ENCODE data around the gene JCAD. TPM values are rescaled to one million over a fixed set of nuclear protein-coding genes. Genes with fewer than 3 reads are reported as not detected.

The JCAD gene
- total RNA-seq, 4 donors from 2014 or later, result 25.6 to 99.1 (median 49.9) TPM

GRCh38 chr10:30014511-30014910 lies 44.9 kb downstream of the JCAD start:
- Histone ChIP-seq H3K27me3 (no peaks in the 10 kb centered on the region), H3K4me1 (peaks cover 0 to 7% of the 10 kb centered on the region in 2 donors), H3K9me3 (no peaks in the 10 kb centered on the region), H3K36me3 (no peaks in the 10 kb centered on the region), H3K4me3 (no peak overlapping the region), H3K27ac (peak overlapping the region; percentile 30 to 39)
- DNase-seq, result no peak
- TF ChIP-seq CTCF (IDR thresholded peaks at IDR 0.05), result no peak
- TF ChIP-seq POLR2A (IDR thresholded peaks at IDR 0.05), result no peak
- intact Hi-C loops (cut with DNase I; ENCODE audit: low total_unique reads), result no loop called here

- no peak for TF ChIP-seq POLR2A (IDR thresholded peaks at IDR 0.05)
- TF ChIP-seq CTCF (IDR thresholded peaks at IDR 0.05), result no peak
- Histone ChIP-seq H3K36me3 (no peaks in the 10 kb centered on the region), H3K27me3 (no peaks in the 10 kb centered on the region), H3K4me1 (peaks cover 0 to 7% of the 10 kb centered on the region in 2 donors), H3K9me3 (no peaks in the 10 kb centered on the region), H3K27ac (peak overlapping the region; percentile 31), H3K4me3 (no peak overlapping the region)
- intact Hi-C loops (cut with DNase I; ENCODE audit: low total_unique reads), result no loop called here
- DNase-seq, result peak; percentile 56 to 64
Measured at GRCh38 chr10:30013757-30014156, 45.6 kb downstream of the JCAD start.

- no peak overlapping the region for H3K4me3 ChIP-seq
- intact Hi-C loops (cut with DNase I; ENCODE audit: low total_unique reads), result no loop called here
- H3K36me3 ChIP-seq, result no peaks in the 10 kb centered on the region
- H3K27ac ChIP-seq, result no peak overlapping the region
- H3K9me3 ChIP-seq, result no peaks in the 10 kb centered on the region
- TF ChIP-seq CTCF (IDR thresholded peaks at IDR 0.05) (no peak), POLR2A (IDR thresholded peaks at IDR 0.05) (no peak)
- H3K27me3 ChIP-seq, result no peaks in the 10 kb centered on the region
- peaks cover 0 to 7% of the 10 kb centered on the region in 2 donors for H3K4me1 ChIP-seq
- no peak for DNase-seq
Measured at GRCh38 chr10:30011956-30012647, 47.3 kb downstream of the JCAD start.

- DNase-seq, result no peak
- Histone ChIP-seq H3K4me1 (peaks cover 0 to 4% of the 10 kb centered on the region in 2 donors), H3K36me3 (no peaks in the 10 kb centered on the region), H3K27ac (no peak overlapping the region), H3K4me3 (no peak overlapping the region), H3K27me3 (no peaks in the 10 kb centered on the region), H3K9me3 (no peaks in the 10 kb centered on the region)
- TF ChIP-seq CTCF (IDR thresholded peaks at IDR 0.05), result no peak
- no peak for TF ChIP-seq POLR2A (IDR thresholded peaks at IDR 0.05)
- intact Hi-C loops (cut with DNase I; ENCODE audit: low total_unique reads), result no loop called here
Measured at GRCh38 chr10:30011396-30011795, 48.0 kb downstream of the JCAD start.

- H3K4me3 ChIP-seq, result no peak overlapping the region
- TF ChIP-seq POLR2A (IDR thresholded peaks at IDR 0.05) (no peak), CTCF (IDR thresholded peaks at IDR 0.05) (no peak)
- no peaks in the 10 kb centered on the region for H3K9me3 ChIP-seq
- no peak for DNase-seq
- no peaks in the 10 kb centered on the region for H3K27me3 ChIP-seq
- intact Hi-C loops (cut with DNase I; ENCODE audit: low total_unique reads), result loop anchor here (10.0 kb wide), 1 partner anchor 237 kb away; no protein-coding TSS in a partner anchor
- H3K36me3 ChIP-seq, result no peaks in the 10 kb centered on the region
- H3K27ac ChIP-seq, result no peak overlapping the region
- H3K4me1 ChIP-seq, result no peaks in the 10 kb centered on the region
Measured at GRCh38 chr10:30007406-30007805, 52.0 kb downstream of the JCAD start.

Measured in uterus (tissue), 4 donors.